Mesenchymal stem cell (in vitro differentiated cells and primary cell): ENCODE measurements around the gene USP24.

Source experiments
- DNase-seq: peaks from one replicate; pipeline ENCODE4 v3.0.0-alpha.2; 2013
- H2AFZ ChIP-seq: one replicate; pipeline ENCODE4 v1.6.1; 2013; ENCODE audit warnings: low read depth, mild to moderate bottlenecking, control low read depth, inconsistent platforms, low read length, moderate library complexity
- H2AK5ac ChIP-seq: 2 replicates; pipeline ENCODE4 v1.6.1; 2013; ENCODE audit warnings: low read length, moderate library complexity, mild to moderate bottlenecking, inconsistent platforms; ENCODE audit not compliant: severe bottlenecking
- H2BK120ac ChIP-seq: one replicate; pipeline ENCODE4 v1.6.1; 2013; ENCODE audit warnings: low read depth, mild to moderate bottlenecking, inconsistent platforms, low read length, moderate library complexity
- H2BK12ac ChIP-seq, 2 experiments: one replicate each; pipeline ENCODE4 v1.6.1; 2013; ENCODE audit warnings: inconsistent platforms in 2 of 2, low read length in 2 of 2, mild to moderate bottlenecking in 2 of 2, moderate library complexity in 2 of 2, control low read depth in 1 of 2
- H2BK15ac ChIP-seq: one replicate; pipeline ENCODE4 v1.6.1; 2013; ENCODE audit warnings: mild to moderate bottlenecking, low read depth, inconsistent platforms; ENCODE audit not compliant: poor library complexity, severe bottlenecking
- H2BK5ac ChIP-seq: 2 replicates; pipeline ENCODE4 v1.6.1; 2013; ENCODE audit warnings: low read depth, mild to moderate bottlenecking, low read length, control low read depth, inconsistent platforms; ENCODE audit not compliant: poor library complexity, severe bottlenecking
- H3K14ac ChIP-seq, 2 experiments: one replicate each; pipeline ENCODE4 v1.6.1; 2013; ENCODE audit warnings: inconsistent platforms in 2 of 2, low read length in 2 of 2, control low read depth in 1 of 2, mild to moderate bottlenecking in 1 of 2, moderate library complexity in 1 of 2
- H3K18ac ChIP-seq, 2 experiments: one replicate each; pipeline ENCODE4 v1.6.1; 2013; ENCODE audit warnings: inconsistent platforms in 2 of 2, low read length in 2 of 2, control low read depth in 1 of 2, low read depth in 1 of 2, mild to moderate bottlenecking in 1 of 2
- H3K23ac ChIP-seq, 2 experiments: one replicate each; pipeline ENCODE4 v1.6.1; 2013; ENCODE audit warnings: inconsistent platforms in 2 of 2, low read length in 2 of 2, mild to moderate bottlenecking in 2 of 2, moderate library complexity in 2 of 2, control low read depth in 1 of 2
- H3K27ac ChIP-seq: 2 replicates; pipeline ENCODE4 v1.5.1; 2013; ENCODE audit warnings: mild to moderate bottlenecking, moderate library complexity, low read length, control low read depth, inconsistent platforms; ENCODE audit not compliant: poor library complexity, severe bottlenecking
- H3K27me3 ChIP-seq, 2 experiments: 2 replicates each; pipeline versions ENCODE4 v1.6.1 to v1.7.0; 2013; ENCODE audit warnings: low read length in 2 of 2, mild to moderate bottlenecking in 2 of 2, moderate library complexity in 2 of 2, control low read depth in 1 of 2, inconsistent platforms in 1 of 2; ENCODE audit not compliant: control insufficient read depth in 1 of 2, insufficient read depth in 1 of 2
- H3K36me3 ChIP-seq, 2 experiments: 2 replicates each; pipeline versions ENCODE4 v1.6.1 to v1.7.0; 2013; ENCODE audit warnings: low read length in 2 of 2, control low read depth in 1 of 2, inconsistent platforms in 1 of 2, low read depth in 1 of 2, mild to moderate bottlenecking in 1 of 2; ENCODE audit not compliant: insufficient read depth in 2 of 2, control insufficient read depth in 1 of 2
- H3K4ac ChIP-seq, 2 experiments: one replicate each; pipeline ENCODE4 v1.6.1; 2013; ENCODE audit warnings: inconsistent platforms in 2 of 2, low read length in 2 of 2, mild to moderate bottlenecking in 2 of 2, moderate library complexity in 2 of 2, control low read depth in 1 of 2, low read depth in 1 of 2
- H3K4me1 ChIP-seq: 2 replicates; pipeline ENCODE4 v1.6.1; 2013; ENCODE audit warnings: low read depth, low read length, control low read depth; ENCODE audit not compliant: control insufficient read depth, insufficient read depth
- H3K4me2 ChIP-seq: 2 replicates; pipeline ENCODE4 v1.6.1; 2013; ENCODE audit warnings: low read length, mild to moderate bottlenecking, inconsistent platforms; ENCODE audit not compliant: poor library complexity, severe bottlenecking
- H3K4me3 ChIP-seq, 2 experiments: 2 replicates each; pipeline versions ENCODE4 v1.5.1 to v1.7.0; 2013; ENCODE audit warnings: low read length in 2 of 2, mild to moderate bottlenecking in 2 of 2, control low read depth in 1 of 2, low read depth in 1 of 2; ENCODE audit not compliant: insufficient read depth in 1 of 2
- H3K79me1 ChIP-seq: replicated peaks from 2 replicates; pipeline ENCODE4 v1.6.1; 2013; ENCODE audit warnings: mild to moderate bottlenecking, control low read depth, low read length, inconsistent platforms; ENCODE audit not compliant: poor library complexity, severe bottlenecking
- H3K9ac ChIP-seq: 2 replicates; pipeline ENCODE4 v1.7.0; 2013; ENCODE audit warnings: mild to moderate bottlenecking, low read length, moderate library complexity
- H3K9me3 ChIP-seq: 2 replicates; pipeline ENCODE4 v1.7.0; 2013; ENCODE audit warnings: mild to moderate bottlenecking, low read length; ENCODE audit not compliant: control insufficient read depth
- H4K8ac ChIP-seq: one replicate; pipeline ENCODE4 v1.6.1; 2013; ENCODE audit warnings: inconsistent platforms, mild to moderate bottlenecking, low read length, moderate library complexity
- H4K91ac ChIP-seq: one replicate; pipeline ENCODE4 v1.6.1; 2013; ENCODE audit warnings: mild to moderate bottlenecking, low read length, inconsistent platforms
- WGBS: methylation state at CpG from one replicate; pipeline ENCODE4 v1.1.7; 2013; ENCODE audit warnings: mixed read lengths; 5-methylcytosine and 5-hydroxymethylcytosine counted together

The USP24 gene

DNA sequence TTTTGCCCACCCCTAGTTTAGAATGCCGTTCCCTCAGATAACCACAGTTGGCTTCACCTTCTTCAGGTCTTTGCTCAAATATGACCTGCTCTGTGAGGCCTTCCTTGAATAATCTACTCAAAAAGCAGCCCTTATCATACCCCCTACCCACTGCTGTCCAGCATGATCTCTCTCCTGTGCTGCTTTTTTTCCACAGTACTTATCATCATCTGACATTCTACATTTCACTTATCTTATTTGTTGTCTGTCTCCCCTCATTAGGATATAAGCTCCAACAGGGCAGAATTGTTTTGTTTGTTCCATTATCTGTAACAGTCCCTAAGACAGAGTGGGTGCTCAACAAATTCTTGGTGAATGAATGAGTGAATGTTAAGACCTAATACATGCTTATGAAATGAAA lies 18.1 kb downstream of the USP24 start:
- Histone ChIP-seq H3K4ac (no peak overlapping the region), H3K9me3 (no peaks in the 10 kb centered on the region), H3K23ac (no peak overlapping the region), H2BK5ac (no peak overlapping the region), H3K18ac (no peak overlapping the region), H2AFZ (no peak overlapping the region), H3K4me2 (no peak overlapping the region), H3K4me3 (no peak overlapping the region), H2AK5ac (no peak overlapping the region), H3K79me1 (peaks cover 22% of the 10 kb centered on the region), H3K27me3 (no peaks in the 10 kb centered on the region), H3K27ac (no peak overlapping the region), H3K36me3 (peaks cover 3 to 13% of the 10 kb centered on the region in 2 experiments), H4K8ac (no peak overlapping the region), H2BK120ac (no peak overlapping the region), H3K14ac (no peak overlapping the region), H3K4me1 (no peaks in the 10 kb centered on the region), H2BK15ac (no peak overlapping the region), H4K91ac (no peak overlapping the region), H3K9ac (no peak overlapping the region), H2BK12ac (no peak overlapping the region)
- no peak for DNase-seq
- WGBS = 84% methylated on average over 1 of the region's 1 CpG

DNA sequence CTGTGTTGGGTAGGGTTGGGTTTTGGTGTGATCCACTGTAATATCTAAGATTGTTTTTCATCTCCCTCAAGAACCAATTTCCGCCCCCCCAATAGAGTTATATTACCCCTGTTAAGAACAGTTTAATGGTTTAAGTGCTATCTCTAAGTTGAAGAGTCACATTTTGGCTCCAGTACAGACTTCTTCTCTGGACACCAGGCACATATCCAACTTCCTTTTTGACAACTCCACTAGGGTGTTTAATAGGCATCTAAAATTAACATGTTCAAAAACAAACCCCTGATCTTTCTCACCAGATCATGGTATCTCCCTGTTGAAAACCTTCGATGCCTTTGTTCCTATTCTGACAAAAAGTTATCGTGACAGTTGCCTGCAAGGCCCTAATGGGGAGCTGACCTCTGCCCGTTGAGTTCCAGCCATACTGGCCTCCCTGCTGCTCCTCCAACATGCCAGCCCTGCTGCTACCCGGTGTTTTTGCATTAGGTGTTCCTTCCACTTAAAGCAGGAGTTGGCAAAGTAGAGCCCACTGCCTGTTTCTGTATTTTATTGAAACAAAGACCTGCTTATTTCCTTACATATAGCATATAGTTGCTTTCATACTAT lies 18.6 kb downstream of the USP24 start:
- Histone ChIP-seq H3K27ac (no peak overlapping the region), H3K4ac (no peak overlapping the region), H2BK120ac (no peak overlapping the region), H3K9ac (no peak overlapping the region), H3K79me1 (peaks cover 23% of the 10 kb centered on the region), H3K23ac (no peak overlapping the region), H2BK15ac (no peak overlapping the region), H2AK5ac (no peak overlapping the region), H2BK5ac (no peak overlapping the region), H3K14ac (no peak overlapping the region), H3K4me1 (no peaks in the 10 kb centered on the region), H3K4me2 (no peak overlapping the region), H4K91ac (no peak overlapping the region), H3K36me3 (peaks cover 3 to 13% of the 10 kb centered on the region in 2 experiments), H3K4me3 (no peak overlapping the region), H3K27me3 (no peaks in the 10 kb centered on the region), H4K8ac (no peak overlapping the region), H3K9me3 (no peaks in the 10 kb centered on the region), H2AFZ (no peak overlapping the region), H3K18ac (no peak overlapping the region), H2BK12ac (no peak overlapping the region)
- WGBS = 91% methylated on average over 5 of the region's 5 CpGs
- no peak for DNase-seq

- H3K36me3 ChIP-seq = peaks cover 3 to 13% of the 10 kb centered on the region in 2 experiments
- H3K4ac ChIP-seq = no peak overlapping the region
- no peak overlapping the region for H2BK120ac ChIP-seq
- no peak overlapping the region for H2AK5ac ChIP-seq
- H3K23ac ChIP-seq = peak overlapping the region in 1 of 2 experiments; percentile 60
- H2BK12ac ChIP-seq = peak overlapping the region; percentile 42 to 63
- 96% methylated on average over 1 of the region's 3 CpGs for WGBS
- H3K27ac ChIP-seq = no peak overlapping the region
- H3K27me3 ChIP-seq = no peaks in the 10 kb centered on the region
- H4K8ac ChIP-seq = peak overlapping the region; percentile 49
- no peak overlapping the region for H2AFZ ChIP-seq
- H3K79me1 ChIP-seq = peaks cover 23% of the 10 kb centered on the region
- H2BK5ac ChIP-seq = no peak overlapping the region
- peak; percentile 78 for DNase-seq
- no peak overlapping the region for H3K4me2 ChIP-seq
- H2BK15ac ChIP-seq = no peak overlapping the region
- no peak overlapping the region for H3K9ac ChIP-seq
- H3K4me3 ChIP-seq = no peak overlapping the region
- no peaks in the 10 kb centered on the region for H3K9me3 ChIP-seq
- H3K14ac ChIP-seq = no peak overlapping the region
- H3K4me1 ChIP-seq = no peaks in the 10 kb centered on the region
- no peak overlapping the region for H4K91ac ChIP-seq
- peak overlapping the region; percentile 49 to 81 for H3K18ac ChIP-seq
Observed at GRCh38 chr1:55195521-55196233, 19.5 kb downstream of the USP24 start.

GRCh38 chr1:55194851-55195250 lies 20.3 kb downstream of the USP24 start:
- H3K36me3 ChIP-seq = peaks cover 3 to 13% of the 10 kb centered on the region in 2 experiments
- no peak overlapping the region for H3K4me3 ChIP-seq
- no peak overlapping the region for H3K27ac ChIP-seq
- H3K9me3 ChIP-seq = no peaks in the 10 kb centered on the region
- H4K8ac ChIP-seq = no peak overlapping the region
- peak overlapping the region in 1 of 2 experiments; percentile 15 for H2BK12ac ChIP-seq
- no peak overlapping the region for H3K14ac ChIP-seq
- no peak overlapping the region for H3K4ac ChIP-seq
- H2BK120ac ChIP-seq = no peak overlapping the region
- H2AK5ac ChIP-seq = no peak overlapping the region
- whole genome bisulfite sequencing = 93% methylated on average over 3 of the region's 3 CpGs
- no peak overlapping the region for H4K91ac ChIP-seq
- H3K27me3 ChIP-seq = no peaks in the 10 kb centered on the region
- H2BK5ac ChIP-seq = no peak overlapping the region
- H3K23ac ChIP-seq = no peak overlapping the region
- H3K18ac ChIP-seq = peak overlapping the region in 1 of 2 experiments; percentile 11
- no peak for DNase-seq
- H3K9ac ChIP-seq = no peak overlapping the region
- H3K4me2 ChIP-seq = no peak overlapping the region
- H3K4me1 ChIP-seq = no peaks in the 10 kb centered on the region
- peaks cover 24% of the 10 kb centered on the region for H3K79me1 ChIP-seq
- H2AFZ ChIP-seq = no peak overlapping the region
- no peak overlapping the region for H2BK15ac ChIP-seq
